GM23338 (cell line): ENCODE results near the gene VSIG10.

Experiments used
- CREB1 ChIP-seq: fragments of 250-450 bp; sonication (Bioruptor Pico); IDR thresholded peaks from 2 replicates; pipeline ENCODE4 v1.5.0; 2020; ENCODE audit warnings: low read depth, mild to moderate bottlenecking, moderate library complexity
- CTCF ChIP-seq, 2 experiments: fragments of 200-600 bp in 1 of 2; sonication (generic) in 1 of 2; conservative IDR thresholded peaks; 2 replicates each; pipeline versions ENCODE4 v1.5.1 to v1.6.1; 2016 to 2017; ENCODE audit warnings: antibody characterized with exemption in 2 of 2, low read depth in 2 of 2, mild to moderate bottlenecking in 2 of 2, moderate library complexity in 1 of 2
- EZH2 ChIP-seq: fragments of 200-600 bp; sonication (generic); IDR thresholded peaks from one replicate; pipeline ENCODE4 v1.8.0; 2017; ENCODE audit warnings: antibody characterized with exemption, mild to moderate bottlenecking, low read depth; ENCODE audit not compliant: unreplicated experiment
- EZH2phosphoT487 ChIP-seq: fragments of 200-600 bp; sonication (generic); IDR thresholded peaks from one replicate; pipeline ENCODE4 v1.8.1; 2018; ENCODE audit warnings: antibody characterized with exemption; ENCODE audit not compliant: unreplicated experiment
- JUNB ChIP-seq: IDR thresholded peaks from one replicate; pipeline ENCODE4 v1.6.1; 2016; ENCODE audit warnings: antibody characterized with exemption; ENCODE audit not compliant: unreplicated experiment
- NANOG ChIP-seq: IDR thresholded peaks from 2 replicates; pipeline ENCODE4 v1.6.1; 2016; ENCODE audit warnings: antibody characterized with exemption, borderline replicate concordance
- POLR2AphosphoS5 ChIP-seq: IDR thresholded peaks from 2 replicates; pipeline ENCODE4 v1.6.1; 2016; ENCODE audit warnings: antibody characterized with exemption, low read depth
- STAT1 ChIP-seq: IDR thresholded peaks from one replicate; pipeline ENCODE4 v1.6.1; 2016; ENCODE audit warnings: antibody characterized with exemption; ENCODE audit not compliant: unreplicated experiment
- ZNF114 ChIP-seq: fragments of 250-450 bp; sonication (Bioruptor Pico); IDR thresholded peaks from 2 replicates; pipeline ENCODE4 v1.5.0; 2020; ENCODE audit warnings: mild to moderate bottlenecking, moderate library complexity
- ZNF331 ChIP-seq: fragments of 250-450 bp; sonication (Bioruptor Pico); IDR thresholded peaks from 2 replicates; pipeline ENCODE4 v1.5.0; 2020; ENCODE audit warnings: low read depth, mild to moderate bottlenecking, moderate library complexity
- TF ChIP-seq, protein P1 (sequence below): IDR thresholded peaks from one replicate; pipeline ENCODE4 v1.6.1; 2018; ENCODE audit warnings: antibody characterized with exemption; ENCODE audit not compliant: unreplicated experiment
- TF ChIP-seq, protein P2 (sequence below): IDR thresholded peaks from 2 replicates; pipeline ENCODE4 v1.6.1; 2016; ENCODE audit warnings: antibody characterized with exemption

GRCh38 chr12:118107694-118108093, 3.9 kb upstream of the VSIG10 start:
- TF ChIP-seq EZH2phosphoT487 (no peak), CTCF (conservative IDR thresholded peaks at IDR 0.05; ENCODE audit: low read depth in 2 of 2) (no peak), POLR2AphosphoS5 (no peak), EZH2 (no peak), ZNF114 (CRISPR knock-in tag) (no peak), CREB1 (CRISPR knock-in tag) (no peak), STAT1 (no peak), JUNB (no peak), NANOG (no peak), ZNF331 (no peak)
- TF ChIP-seq, protein P1, sequence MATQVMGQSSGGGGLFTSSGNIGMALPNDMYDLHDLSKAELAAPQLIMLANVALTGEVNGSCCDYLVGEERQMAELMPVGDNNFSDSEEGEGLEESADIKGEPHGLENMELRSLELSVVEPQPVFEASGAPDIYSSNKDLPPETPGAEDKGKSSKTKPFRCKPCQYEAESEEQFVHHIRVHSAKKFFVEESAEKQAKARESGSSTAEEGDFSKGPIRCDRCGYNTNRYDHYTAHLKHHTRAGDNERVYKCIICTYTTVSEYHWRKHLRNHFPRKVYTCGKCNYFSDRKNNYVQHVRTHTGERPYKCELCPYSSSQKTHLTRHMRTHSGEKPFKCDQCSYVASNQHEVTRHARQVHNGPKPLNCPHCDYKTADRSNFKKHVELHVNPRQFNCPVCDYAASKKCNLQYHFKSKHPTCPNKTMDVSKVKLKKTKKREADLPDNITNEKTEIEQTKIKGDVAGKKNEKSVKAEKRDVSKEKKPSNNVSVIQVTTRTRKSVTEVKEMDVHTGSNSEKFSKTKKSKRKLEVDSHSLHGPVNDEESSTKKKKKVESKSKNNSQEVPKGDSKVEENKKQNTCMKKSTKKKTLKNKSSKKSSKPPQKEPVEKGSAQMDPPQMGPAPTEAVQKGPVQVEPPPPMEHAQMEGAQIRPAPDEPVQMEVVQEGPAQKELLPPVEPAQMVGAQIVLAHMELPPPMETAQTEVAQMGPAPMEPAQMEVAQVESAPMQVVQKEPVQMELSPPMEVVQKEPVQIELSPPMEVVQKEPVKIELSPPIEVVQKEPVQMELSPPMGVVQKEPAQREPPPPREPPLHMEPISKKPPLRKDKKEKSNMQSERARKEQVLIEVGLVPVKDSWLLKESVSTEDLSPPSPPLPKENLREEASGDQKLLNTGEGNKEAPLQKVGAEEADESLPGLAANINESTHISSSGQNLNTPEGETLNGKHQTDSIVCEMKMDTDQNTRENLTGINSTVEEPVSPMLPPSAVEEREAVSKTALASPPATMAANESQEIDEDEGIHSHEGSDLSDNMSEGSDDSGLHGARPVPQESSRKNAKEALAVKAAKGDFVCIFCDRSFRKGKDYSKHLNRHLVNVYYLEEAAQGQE = no peak
- TF ChIP-seq, protein P2, sequence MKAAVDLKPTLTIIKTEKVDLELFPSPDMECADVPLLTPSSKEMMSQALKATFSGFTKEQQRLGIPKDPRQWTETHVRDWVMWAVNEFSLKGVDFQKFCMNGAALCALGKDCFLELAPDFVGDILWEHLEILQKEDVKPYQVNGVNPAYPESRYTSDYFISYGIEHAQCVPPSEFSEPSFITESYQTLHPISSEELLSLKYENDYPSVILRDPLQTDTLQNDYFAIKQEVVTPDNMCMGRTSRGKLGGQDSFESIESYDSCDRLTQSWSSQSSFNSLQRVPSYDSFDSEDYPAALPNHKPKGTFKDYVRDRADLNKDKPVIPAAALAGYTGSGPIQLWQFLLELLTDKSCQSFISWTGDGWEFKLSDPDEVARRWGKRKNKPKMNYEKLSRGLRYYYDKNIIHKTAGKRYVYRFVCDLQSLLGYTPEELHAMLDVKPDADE = no peak
